Amniotic stem cell (primary cell): ENCODE results near the gene CDC25A.
"Not testable (repeated sequence)": the region's sequence is repeated elsewhere in the genome, so short reads cannot be mapped to it uniquely, and the experiment has no call there.

ENCODE experiments used
- DNase-seq: peaks from one replicate; lab custom pipeline; 2025; lab: John Stamatoyannopoulos, UW

CDC25A gene

DNA sequence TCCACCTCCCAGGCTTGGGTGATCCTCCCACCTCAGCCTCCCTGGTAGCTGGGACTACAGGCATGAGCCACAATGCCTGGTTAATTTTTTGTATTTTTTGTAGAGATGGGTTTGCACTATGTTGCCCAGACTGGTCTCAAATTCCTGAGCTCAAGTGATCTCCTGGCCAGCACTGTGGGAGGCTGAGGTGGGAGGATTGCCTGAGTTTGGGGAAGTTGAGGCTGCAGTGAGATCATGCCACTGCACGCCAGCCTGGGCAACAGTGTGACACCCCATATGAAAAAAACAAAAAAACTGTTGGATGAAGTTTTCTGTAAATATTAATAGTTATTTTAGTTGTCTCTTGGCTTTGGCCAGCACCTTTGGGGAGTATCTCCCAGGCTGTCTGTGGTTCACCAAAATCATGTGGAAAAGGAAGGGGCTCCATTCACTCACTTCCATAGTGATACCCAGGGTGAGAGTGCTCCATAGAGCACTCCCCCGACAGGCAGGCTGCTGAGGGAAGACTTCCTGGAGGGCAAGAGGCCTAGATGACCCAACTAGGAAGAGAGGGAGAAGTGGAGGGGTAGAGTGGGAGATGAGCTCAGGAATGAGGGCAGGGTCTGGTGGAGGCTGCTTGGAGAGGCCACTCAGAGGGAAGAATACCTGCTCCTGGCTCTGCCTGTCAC lies 47.1 kb downstream of the CDC25A start:
- DNase-seq, result no peak

DNA sequence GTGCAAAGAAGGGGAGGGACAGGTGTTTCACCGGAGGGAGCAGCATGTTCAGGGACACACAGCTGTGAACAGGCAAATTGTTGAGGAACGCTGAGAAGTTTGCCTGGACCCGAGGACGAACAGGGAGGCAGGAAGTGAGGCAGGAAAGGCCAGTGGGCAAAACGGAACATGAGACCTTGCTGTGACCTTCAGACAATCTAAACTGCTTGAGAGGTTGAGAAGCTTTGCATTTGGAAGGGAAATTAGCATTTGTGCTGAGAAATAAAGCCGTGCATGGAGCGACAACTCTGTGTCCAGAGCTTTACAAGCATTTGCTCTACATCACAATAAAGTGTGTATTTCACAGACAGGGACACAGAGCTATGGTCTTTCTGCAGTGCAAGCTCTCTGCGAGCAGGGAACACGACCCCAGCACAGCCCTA lies 47.9 kb downstream of the CDC25A start:
- DNase-seq, result no peak

DNA sequence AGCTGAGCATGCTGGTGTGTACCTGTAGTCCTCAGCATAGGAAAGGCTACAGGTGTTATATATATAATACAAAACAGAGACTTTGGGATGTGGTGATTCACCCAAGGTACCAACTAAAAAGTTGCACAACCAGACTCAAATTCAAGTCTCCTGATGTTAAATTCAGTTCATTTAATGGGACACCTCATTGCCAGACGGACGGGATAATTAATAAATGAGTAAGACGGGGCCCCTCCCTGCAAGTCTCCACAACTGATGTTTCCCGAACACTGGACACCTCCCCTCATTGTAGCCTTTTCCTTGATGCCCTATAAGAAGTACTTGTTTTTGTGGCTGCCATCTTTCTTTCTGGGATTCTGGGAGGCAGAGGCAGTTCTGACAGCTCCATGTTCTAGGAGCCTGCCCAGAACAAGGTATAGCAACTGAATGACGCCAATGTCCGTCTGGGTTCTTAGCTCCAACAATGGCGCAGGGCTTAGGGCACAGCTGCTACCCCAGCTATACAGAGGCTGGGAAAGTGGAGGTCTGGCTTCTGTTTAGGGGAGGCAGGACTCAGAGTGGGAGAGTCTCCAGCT lies 50.7 kb downstream of the CDC25A start:
- DNase-seq, result no peak

DNA sequence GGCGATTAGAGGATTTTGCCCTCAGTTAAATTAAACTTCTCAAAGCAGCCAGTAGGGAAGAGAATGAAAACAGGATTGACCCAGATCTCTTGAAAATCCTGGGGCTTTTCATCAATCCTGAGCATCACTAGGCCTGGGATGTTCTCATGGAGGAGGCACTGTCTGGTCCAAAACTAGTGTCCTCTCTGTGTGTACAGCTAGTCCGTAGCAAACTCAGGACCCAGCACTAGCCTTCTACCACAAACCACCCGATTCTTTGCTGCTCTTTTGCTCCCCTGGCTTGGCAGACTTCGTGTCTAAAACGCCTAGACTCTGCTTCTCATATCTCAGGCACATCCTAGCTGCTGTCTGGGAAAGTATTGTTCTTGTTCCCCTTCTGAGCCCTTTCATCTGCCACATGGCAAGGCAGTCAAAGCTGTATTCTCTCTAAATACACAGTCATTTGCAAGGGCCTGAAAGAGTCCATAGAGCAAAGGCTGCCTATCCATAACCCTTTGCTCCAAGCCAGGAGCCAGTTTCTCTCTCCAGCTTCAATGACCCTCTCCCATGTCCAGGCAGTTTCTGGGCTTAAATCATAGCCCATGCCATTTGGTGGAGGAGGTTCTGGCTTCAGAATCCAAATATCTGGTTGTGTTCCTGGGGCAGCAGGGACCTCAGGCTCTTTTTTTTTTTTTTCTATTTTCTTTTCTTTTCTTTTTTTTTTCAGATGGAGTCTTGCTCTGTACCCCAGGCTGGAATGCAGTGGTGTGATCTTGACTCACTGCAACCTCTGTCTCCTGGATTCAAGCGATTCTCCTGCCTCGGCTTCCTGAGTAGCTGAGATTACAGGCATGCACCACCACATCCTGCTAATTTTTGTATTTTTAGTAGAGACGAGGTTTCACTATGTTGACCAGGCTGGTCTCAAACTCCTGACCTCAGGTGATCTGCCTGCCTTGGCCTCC lies 52.4 kb downstream of the CDC25A start:
- no peak for DNase-seq

DNA sequence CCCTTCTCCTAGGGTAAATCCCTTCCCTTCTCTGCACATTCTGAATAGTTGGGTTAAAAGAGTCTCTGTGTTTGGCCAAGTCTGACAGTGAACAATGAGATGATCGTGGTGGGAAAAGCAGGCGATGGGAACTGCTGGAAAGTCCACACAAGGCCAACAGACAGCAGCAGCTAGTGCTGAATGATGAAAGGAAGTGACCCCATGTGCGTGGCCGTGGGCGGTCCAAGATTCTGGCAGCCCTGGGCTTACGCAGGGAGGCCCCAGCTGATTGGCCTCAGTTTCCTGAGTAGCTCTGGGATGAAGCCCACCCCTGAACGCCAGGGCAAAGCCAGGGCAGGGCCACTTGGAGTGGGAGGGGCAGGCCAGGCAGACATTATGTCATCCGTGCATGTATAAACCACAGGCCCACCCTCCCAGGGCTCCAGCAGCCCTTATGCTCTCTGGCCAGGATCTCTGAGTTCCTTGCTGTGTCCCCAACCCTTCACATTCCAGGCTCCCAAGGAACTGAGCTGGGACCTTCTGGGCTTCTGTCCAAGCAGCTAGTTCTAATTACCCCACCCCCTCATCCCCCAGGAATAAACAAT lies 57.8 kb downstream of the CDC25A start:
- DNase-seq, result no peak

DNA sequence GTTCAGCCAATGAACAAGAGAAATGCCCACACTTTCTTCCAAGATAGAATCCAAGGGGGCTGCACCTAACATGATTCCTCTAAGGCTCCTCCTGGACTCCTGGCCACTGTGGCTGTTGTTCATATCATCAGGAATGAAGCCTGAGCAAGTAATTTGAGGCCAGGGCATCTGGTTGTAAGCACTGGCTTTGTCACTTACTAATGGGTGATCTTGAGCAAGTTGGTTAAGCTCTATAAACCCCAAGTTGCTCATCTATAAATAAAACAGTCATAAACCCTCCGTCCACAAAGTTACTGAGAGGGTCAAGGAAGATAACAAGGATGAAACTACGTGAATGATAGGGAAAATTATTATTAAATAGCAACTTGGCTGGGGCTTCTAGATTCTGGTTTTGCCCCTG lies 58.3 kb downstream of the CDC25A start:
- no peak for DNase-seq

DNA sequence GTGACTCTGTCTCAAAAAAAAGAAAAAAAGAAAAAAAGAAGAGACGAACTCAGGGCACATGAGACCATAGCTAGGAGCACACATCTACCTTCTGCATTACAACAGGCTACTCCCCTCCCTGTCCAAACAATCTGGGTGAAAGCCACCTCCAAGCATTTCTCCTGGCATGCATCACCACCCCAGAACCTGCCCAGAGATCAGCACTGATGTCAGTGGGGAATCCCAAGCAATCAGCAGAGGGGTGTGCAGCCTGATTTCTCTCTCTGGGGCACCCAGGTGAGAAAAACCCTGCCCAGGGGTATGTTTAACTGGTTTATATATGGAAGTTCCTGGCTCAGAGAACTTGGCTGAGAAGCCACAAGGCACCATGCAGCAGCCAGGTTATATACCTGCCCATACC lies 59.4 kb downstream of the CDC25A start:
- no peak for DNase-seq

DNA sequence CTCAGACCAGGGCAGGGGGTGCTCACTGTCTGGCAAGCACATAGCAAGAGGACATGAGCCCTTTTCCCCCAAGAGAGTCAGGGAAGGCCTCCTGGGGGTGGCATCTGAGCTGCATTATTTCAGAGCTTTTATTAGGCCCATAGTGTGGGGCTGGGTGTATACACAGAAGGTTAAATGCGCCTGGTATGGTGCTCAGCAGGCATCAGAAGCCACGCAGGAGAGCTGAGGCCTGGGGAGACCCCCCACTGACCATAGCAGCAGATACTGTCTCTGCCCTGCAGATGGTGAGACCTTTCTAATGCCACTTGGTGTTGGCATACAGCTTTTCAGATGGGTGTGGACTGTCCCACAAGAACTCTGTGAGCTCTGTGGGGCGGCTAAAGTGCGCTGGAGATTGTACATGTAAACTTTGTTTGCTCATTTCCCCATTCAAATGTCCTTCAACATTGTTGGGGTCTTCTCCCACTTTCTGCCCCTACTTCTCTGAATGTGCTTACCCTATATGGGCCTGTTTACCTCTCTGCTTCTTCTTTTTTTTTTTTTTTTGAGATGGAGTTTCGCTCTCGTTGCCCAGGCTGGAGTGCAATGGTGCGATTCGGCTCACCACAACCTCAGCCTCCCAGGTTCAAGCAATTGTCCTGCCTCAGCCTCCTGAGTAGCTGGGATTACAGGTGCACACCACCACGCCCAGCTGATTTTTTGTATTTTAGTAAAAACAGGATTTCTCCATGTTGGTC lies 62.2 kb downstream of the CDC25A start:
- DNase-seq, result no peak

DNA sequence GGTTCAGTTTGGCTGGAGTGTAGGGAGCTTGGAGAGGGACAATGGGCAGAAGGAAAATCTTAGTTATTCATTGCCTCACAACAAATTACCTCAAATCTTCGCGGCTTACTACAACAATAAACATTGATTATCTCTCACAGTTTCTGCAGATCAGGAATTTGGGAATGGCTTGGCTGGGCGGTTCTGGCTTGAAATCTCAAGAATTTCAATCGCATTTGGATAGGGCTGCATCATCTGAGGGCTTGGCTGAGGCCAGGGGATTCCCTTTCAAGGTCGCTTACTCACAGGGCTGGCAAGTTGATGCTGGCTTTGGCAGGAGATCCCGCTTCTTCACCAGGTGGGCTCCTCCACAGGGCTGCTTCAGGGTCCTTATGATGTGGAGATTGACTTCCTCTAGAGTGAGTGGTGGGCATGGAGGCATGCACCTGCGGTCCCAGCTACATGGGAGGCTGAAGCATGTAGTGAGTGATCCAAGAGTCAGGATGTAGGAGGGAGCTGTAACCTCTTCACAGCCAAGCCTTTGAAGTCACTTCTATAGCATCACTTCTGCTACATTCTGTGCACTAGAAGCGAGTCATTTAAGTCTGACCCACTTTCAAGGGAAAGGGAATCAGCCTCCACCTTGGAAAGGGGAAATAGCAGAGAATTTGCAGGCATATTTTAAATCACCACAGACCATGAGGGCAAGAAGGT lies 63.1 kb downstream of the CDC25A start:
- DNase-seq, result peak; percentile 61

DNA sequence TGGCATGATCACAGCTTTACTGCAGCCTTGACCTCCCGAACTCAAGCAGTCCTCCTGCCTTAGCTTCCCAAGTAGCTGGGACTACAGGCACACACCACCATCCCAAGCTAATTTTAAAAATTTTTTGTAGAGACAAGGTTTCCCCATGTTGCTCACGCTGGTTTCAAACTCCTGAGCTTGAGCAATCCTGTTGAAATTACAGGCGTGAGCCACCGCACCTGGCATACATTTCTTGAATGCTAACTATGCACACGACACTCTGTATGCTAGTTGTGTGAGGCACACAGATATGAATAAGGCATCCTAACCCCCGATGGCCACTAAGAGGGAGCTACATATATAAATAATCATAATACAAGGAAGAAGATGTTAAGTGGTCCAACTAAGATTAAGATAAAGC lies 64.9 kb downstream of the CDC25A start:
- no peak for DNase-seq

DNA sequence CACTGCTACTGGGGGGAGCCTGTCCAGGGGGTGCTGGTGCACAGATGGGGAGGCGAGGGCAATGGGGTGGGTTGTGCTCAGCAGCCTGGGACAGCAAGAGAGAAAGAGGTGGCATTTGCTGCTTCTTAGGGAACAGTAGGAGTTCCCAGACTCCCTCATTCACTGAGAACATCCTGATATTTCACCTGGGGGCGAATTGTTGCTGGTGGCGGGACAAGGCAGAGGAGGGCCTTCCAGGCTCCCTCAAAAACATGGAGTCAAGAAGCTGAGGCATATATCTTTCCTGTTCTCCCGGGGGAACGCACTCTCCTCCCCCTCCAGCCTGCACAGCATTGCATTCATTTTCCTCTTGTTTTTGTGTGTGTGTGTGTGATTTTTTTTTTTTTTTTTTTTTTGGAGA lies 65.7 kb downstream of the CDC25A start:
- no peak for DNase-seq

DNA sequence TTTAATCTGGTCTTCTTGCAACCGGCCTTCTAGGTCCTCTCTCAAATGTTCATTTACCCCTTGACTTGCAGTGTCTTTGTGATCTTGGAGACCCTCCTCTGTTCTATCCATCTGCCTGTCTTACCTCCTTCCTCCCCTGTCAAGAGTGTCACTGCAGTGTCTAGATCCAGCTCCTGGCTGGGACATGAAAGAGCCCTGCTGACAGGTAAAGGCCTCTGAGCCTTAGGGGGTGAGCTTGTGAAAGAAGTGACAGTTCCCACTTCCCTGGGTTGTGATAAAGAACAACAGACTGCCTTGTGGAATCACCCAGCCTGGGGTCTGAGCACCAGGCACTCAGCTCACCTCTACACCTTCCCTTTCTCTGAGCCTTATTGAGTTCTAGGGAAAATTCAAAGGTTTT lies 68.0 kb downstream of the CDC25A start:
- DNase-seq, result no peak

DNA sequence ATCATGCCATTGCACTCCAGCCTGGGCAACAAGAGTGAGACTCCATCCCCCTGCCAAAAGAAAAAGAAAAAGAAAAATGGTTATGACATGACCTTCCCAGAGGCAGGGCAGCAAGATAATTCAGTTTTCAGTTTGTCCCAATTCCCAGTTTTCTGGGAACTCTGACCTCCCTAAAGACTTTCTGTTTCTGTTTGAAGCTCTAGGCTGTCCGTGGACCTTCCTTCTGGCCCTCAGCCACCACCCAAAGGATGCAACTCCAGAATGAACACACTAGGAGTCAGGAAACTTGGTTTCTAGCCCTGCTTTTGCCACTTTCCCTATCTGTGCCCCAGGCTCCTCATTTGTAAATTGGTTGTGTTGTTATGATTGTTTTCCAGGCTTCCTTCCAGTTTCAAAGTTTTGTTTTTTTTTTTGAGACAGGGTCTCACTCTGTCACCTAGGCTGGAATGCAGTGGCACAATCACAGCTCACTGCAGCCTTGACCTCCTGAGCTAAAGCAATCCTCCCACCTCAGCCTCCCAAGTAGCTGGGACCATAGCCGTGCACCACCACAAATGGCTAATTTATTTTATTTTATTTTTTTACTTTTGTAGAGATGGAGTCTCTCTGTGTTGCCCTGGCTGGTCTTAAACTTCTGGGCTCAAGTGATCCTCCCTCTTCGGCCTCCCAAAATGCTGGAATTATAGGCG lies 68.6 kb downstream of the CDC25A start:
- no peak for DNase-seq

DNA sequence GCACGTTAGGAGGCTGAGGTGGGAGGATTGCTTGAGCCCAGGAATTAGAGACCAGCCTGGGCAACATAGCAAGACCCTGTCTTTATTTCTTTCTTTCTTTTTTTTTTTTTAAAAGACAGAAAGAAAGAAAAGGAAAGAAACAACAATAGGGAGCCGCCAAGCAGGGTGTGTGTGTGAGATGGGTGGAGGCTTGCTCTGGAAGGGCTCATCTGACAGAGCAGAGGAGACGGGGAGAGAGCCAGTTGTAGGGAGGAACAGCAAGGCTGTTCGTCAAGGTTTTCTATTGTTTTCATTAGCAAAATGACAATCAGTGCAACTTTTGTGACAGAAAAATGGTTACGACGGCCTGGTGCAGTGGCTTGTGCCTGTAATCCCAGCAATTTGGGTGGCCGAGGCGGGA lies 69.3 kb downstream of the CDC25A start:
- DNase-seq, result no peak

DNA sequence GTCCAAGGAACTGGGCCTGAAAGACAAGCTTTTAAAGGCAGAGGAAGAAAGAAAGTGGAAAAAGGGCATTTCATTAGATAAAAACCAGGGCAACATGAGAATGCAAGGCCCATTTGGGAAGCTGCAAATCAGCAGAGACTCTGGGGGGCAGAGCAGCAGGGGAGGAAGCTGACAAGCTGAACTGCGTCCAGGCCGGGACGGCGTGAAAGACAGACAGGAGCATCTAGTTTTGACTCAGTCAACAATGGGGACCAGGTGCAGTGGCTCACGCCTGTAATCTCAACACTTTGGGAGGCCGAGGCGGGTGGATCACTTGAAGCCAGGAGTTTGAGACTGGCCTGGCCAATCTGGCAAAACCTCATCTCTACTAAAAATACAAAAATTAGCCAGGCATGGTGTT lies 69.9 kb downstream of the CDC25A start:
- no peak for DNase-seq

DNA sequence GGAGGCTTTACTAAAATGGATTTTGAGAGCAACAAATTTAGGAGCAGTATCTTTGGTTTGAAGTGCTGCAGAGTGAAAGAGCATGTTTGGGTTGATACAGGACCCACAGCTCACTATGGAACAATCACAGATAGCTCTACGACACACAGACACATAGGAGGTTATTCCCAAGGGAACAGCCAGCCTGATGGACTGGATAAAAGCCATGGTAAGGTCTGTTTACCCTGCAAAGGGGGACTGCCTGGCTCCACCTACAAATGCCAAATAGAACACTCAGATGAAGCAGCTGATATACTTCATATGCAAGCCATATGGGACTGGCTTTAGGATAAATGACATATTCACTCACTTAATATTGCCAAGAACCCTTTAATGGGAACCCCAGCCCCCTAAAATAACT lies 75.4 kb downstream of the CDC25A start:
- DNase-seq, result no peak

DNA sequence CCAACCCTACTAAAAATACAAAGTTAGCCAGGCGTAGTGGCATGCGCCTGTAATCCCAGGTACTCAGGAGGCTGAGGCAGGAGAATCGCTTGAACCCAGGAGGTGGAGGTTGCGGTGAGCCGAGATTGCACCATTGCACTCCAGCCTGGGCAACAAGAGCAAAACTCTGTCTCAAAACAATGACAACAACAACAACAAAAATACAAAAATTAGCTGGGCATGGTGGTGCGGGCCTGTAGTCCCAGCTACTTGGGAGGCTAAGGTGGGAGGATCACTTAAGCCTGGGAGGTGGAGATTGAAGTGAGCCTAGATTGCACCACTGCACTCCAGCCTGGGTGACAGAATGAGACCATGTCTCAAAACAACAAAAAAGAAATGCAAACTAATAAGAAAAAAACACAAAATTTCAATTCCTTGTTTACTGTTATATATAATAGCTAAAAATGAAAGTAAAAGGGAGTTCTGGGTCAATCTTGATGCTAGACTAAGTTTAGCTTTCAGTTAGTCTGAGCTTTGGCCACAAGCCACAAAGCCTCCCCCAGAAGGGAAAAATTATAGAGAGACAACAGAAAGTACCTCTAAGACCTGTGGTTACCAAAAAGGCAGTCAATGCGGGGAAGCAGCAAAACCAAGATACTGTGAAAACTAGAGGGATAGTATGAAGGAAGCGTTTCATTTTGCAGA lies 76.0 kb downstream of the CDC25A start:
- not testable (repeated sequence) for DNase-seq

DNA sequence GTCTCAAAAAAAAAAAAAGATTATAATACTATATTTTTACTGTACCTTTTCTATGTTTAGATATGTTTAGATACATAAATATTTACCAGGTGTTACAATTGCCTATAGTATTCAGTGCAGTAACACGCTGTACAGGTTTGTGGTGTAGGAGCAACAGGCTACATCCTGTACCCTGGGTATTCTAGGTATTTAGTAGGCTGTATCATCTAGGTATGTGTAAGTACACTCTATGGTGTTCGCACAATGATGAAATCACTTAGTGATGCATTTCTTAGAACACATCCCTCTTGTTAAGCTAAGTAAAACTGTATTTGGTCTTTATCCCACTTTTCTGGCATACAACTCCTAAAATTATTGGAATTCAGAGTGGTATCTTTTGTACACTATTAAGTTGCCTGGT lies 77.8 kb downstream of the CDC25A start:
- DNase-seq, result no peak

DNA sequence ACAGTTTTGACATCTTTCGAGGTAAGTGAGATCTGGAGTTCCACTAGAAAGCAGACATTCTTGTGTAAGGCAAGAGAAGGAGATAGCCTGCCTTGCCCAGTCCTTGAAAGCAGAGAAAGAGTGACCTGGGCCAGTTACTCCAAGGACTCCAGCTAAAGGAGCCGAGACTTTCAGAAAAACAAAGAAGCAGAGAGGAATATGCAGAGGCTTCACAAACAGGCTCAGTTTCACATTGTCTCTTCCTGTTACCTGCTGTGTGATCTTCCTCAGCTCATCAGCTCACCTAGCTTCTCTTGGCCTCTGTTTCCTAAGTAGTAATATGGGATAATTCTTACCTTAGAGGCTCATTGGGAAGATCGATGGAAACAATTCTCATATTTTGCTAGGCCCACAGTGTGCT lies 81.0 kb downstream of the CDC25A start:
- DNase-seq, result no peak
